Measurements from ENCODE around the gene MTM1.

MTM1 gene

GRCh38 chrX:150602743-150603142 is 34.3 kb downstream of the MTM1 start:
- DNase-seq (ENCODE audit: low read depth in 2 of 2): no peak

DNA sequence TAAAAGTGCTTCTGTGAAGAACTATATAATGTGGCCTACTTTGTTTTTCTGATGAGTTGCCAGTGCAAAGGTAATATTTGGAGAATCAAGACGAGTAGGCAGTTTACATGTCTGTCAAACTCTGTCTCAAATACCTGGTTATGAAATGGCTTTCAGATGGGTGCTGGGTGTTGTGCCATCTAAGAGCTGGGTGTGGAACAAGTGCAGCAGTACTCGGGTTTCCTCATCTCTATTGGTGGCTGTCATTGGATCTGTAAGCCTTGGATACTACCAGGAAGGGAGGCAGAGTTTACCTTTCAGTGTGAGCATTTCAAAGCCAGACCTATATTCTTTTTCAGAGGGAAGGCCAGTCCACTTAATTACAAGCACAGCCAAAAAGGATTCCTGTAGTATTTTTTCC is 37.2 kb downstream of the MTM1 start:
- DNase-seq (ENCODE audit: low read depth in 2 of 2): no peak

DNA sequence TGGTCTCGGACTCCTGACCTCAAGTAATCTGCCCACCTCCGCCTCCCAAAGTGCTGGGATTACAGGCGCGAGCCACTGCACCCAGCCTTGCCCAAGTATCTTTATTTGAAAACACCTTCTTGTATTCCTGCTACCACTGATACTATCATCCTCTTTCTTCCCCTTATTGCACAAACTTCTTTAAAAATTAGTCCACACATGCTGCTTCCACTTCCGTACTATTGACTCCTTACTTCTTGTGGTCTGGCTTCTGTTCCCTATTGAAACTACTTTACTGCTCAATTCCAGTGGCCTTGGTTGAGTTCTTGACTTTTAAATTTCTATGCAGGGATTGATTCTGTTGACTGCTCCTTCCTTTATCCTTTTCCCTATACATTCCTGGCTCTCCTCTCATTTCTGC is 38.8 kb downstream of the MTM1 start:
- no peak for DNase-seq (ENCODE audit: low read depth in 2 of 2)

DNA sequence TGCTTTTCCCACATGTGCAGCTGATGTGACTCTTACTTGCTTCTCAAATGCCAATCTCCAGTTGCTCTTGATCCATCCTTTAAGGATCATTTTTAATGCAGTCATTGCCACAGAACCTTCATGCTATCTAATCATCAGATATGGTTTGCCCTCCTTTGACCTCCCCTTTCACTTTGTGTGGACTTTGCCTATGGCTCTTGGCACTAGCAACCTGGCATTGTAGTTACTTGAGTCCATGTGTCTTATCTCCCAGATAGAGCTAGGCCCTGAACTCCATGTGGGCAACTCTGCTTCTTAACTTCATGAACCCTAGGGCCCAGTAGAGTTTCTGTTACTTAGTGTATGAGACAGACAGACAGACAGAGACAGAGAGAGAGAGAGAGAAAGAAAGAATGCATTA is 41.6 kb downstream of the MTM1 start:
- DNase-seq (ENCODE audit: low read depth in 2 of 2): no peak

GRCh38 chrX:150610446-150610845 is 42.0 kb downstream of the MTM1 start:
- no peak for DNase-seq (ENCODE audit: low read depth in 2 of 2)

GRCh38 chrX:150615356-150615755 is 46.9 kb downstream of the MTM1 start:
- DNase-seq (ENCODE audit: low read depth in 2 of 2): no peak

DNA sequence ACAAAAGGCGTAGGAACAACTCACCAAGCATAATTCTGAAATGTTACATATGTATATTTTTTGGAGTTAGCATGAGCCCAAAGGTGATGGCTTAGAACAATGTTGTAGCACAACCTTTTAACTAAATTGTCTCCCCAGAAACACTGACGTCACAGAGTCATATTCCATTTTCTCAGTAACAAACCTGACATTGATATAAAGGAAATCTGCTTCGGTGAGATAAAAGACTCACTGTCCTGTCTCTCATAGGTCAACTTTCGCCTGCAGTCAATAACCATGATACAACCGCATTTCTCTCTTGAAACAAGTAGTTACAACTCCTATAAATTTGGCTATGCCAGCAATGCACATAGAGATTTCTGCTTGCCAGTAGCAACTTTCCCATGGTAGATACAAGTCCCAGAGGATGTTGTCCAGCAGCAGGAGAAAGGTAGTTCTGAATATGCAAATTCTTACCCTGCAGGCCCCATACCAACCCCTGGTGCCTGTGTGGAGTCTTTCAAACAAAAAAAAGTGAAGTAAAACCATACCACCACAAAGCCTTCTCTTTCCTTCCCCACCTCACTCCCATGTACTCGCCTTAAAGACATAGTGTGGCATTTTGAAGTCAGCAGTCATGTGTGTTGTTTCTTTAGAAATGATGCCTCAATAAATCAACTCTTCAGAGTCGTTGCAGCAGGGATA is 47.9 kb downstream of the MTM1 start:
- DNase-seq (ENCODE audit: low read depth in 2 of 2): no peak

DNA sequence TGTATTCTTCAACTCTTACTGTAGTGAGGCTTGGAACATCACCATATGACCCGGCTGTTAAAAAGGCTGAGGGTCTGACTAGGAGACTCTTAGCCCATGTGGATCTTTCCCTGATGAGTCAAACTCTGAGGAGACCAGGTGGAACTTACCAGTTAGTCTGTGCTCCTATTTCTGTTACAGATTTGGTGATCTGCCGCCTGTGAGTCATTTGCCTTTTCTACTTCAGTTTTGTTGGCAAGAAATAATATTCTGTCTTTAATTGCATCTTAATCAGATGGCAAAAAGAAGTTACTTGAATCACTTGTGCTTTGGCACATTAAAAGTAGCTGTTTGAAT is 48.4 kb downstream of the MTM1 start:
- DNase-seq (ENCODE audit: low read depth in 2 of 2): no peak

- DNase-seq (ENCODE audit: low read depth in 2 of 2): no peak
Measured at GRCh38 chrX:150621652-150622051, 53.2 kb downstream of the MTM1 start.

DNA sequence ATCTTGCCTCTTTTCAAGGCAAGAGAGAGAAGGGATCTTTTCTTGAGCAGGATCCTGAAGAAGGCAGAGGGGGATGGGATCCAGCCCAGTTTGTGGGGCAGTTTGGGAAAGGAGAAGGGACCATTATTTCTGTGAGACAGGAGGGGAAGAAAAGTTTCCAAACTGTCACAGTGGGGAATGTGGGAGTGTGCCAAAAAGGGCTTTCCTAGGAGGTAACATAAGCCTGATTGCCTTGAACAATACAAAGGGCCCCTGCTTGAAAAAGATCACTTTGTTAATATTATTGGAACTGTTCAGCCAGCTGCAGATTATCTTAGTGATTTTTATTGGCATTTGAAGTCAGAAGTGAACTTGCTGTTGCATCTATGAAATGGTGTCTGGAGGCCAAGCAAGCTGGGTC is 55.2 kb downstream of the MTM1 start:
- no peak for DNase-seq (ENCODE audit: low read depth in 2 of 2)

GRCh38 chrX:150625097-150625496 is 56.7 kb downstream of the MTM1 start:
- no peak for DNase-seq (ENCODE audit: low read depth in 2 of 2)

- no peak for DNase-seq (ENCODE audit: low read depth in 2 of 2)
Measured at GRCh38 chrX:150625875-150626274, 57.5 kb downstream of the MTM1 start.

DNA sequence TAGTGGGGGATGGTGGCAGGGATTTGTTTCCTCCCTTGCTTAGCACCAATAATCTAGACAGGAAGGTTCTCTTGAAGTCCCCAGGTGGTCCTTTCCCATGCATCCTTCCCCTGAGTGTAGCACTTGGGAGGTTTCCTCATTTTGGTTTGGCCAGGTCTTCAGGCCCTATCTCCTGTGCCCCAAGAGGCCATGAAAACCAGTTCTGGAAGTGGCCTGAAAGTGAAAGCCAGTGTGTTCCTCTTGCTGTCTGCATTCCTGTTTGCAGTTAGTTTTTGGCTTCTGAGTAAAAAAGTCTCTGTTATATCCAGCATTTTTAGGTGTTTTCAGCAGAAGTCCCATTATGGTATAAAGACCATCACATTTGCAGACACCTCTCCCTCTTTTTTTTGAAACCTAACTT is 59.5 kb downstream of the MTM1 start:
- DNase-seq (ENCODE audit: low read depth in 2 of 2): no peak

- DNase-seq (ENCODE audit: low read depth in 2 of 2): peak; percentile 20 to 24
Measured at GRCh38 chrX:150635952-150636351, 67.5 kb downstream of the MTM1 start.

- no peak for DNase-seq (ENCODE audit: low read depth in 2 of 2)
Measured at GRCh38 chrX:150642423-150642822, 74.0 kb downstream of the MTM1 start.

DNA sequence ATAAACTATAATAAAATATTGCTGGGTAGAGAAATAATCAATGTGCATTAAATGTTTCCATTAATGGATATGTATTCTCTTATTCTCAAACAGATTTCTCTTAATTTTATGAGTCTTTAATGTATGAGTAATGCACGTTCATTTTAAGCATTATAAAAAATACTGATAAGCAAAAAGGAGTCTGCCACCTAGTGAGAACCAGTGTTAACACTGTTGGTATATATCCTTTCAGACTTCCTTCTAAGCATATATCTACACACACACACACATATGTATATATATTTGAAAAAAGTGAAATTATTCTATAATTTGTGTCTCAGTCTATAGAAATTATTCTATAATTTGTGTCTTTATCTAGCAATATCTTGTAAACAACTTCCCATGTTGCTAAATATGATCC is 74.8 kb downstream of the MTM1 start:
- DNase-seq (ENCODE audit: low read depth in 2 of 2): no peak

DNA sequence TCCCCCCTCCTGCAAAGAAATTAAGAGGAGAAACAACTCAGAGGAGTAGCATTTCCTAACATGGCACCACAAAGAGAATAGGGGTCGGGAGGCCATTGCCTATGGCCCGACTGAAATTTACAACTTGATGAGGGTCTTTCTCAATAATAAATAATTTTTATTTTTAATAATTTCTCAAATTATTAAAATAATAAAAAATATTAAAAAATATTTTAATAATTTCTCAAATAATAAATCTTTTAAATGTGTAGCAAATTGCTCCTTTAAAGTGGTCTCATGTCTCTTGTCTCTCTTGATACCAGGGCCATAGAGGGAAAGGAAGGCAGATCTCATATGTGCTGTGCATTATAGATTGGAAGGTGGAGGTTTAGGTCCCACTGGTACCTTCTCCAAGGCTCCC is 75.5 kb downstream of the MTM1 start:
- no peak for DNase-seq (ENCODE audit: low read depth in 2 of 2)

DNA sequence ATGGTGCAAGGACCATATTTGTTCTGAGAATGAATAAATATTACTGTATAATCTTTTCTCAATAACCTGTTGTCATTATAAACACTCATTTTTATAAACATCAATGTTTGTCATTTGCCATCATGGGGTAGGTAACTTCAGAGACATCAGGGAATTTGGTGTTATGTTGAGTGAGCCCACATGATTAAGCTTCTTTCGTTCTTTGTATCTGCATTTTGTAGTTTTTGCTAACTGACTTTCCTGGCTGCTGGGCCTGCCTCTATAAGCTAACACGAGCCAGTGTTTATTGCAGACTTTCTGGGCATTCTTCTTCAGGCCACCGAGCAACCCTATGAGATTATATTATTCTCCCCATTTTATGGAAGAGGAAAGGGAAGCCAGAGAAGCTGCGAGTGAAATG is 76.0 kb downstream of the MTM1 start:
- no peak for DNase-seq (ENCODE audit: low read depth in 2 of 2)

DNA sequence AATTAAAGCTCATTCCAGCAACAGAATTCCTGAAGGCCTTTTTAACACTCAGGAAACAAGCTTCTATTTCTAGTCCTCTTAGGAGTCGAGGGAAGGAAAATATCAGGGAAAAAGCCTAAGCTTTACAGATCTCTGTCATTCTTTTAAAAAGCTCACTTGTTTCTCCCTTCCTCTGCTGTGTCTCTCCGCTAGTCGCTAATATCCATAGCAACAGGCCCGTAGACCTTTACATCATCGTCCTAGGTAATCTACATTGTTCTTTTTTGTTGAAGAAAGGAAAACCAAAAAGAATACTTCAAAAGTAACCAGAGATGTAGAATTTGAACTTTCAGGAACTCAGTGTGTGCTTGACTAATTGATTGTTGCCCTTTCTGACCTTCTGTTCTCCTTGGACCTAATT is 78.9 kb downstream of the MTM1 start:
- no peak for DNase-seq (ENCODE audit: low read depth in 2 of 2)

- DNase-seq (ENCODE audit: low read depth in 2 of 2): no peak
Measured at GRCh38 chrX:150648296-150648940, 80.0 kb downstream of the MTM1 start.

- peak; percentile 11 to 13 for DNase-seq (ENCODE audit: low read depth in 2 of 2)
Measured at GRCh38 chrX:150649096-150649870, 80.9 kb downstream of the MTM1 start.

DNA sequence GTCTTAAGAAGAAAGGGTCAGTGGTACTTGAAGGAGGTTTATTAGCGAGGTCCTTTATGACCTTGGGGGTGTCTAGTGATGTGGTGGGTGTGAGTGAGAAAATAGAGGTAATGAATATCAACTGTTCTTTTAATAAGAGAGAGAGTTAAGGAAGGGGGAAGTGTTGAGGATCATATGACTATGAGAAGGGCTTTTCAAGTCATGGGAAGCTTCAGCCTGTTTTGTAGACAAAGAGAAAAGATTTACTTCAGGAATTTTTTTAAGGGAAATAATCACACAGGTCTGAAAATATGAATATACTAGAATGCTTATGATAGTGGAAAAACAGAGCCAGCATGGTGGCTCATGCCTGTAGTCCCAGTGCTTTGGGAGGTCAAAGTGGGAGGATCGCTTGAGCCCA is 83.5 kb downstream of the MTM1 start:
- DNase-seq (ENCODE audit: low read depth in 2 of 2): no peak

- DNase-seq (ENCODE audit: low read depth in 2 of 2): no peak
Measured at GRCh38 chrX:150655788-150656187, 87.4 kb downstream of the MTM1 start.
